Measurements from ENCODE around the gene CEP126. TPM values are rescaled to one million over a fixed set of nuclear protein-coding genes. Genes with fewer than 3 reads are reported as not detected.

Gene CEP126
- polyA plus RNA-seq, 2 donors, result 0.69 to 1.3 TPM

GRCh38 chr11:101889767-101890166 lies 25.0 kb upstream of the CEP126 start:
- Histone ChIP-seq H3K27me3 (ENCODE audit: control insufficient read depth in 1 of 2, insufficient read depth in 2 of 2, low read length in 2 of 2) (no peaks in the 10 kb centered on the region), H3K4me3 (ENCODE audit: low read depth in 1 of 2, low read length in 2 of 2) (no peak overlapping the region), H3K4me1 (ENCODE audit: control insufficient read depth in 2 of 2, insufficient read depth in 2 of 2, low read length in 1 of 2) (no peaks in the 10 kb centered on the region), H3K36me3 (ENCODE audit: control insufficient read depth in 2 of 2, insufficient read depth in 2 of 2, low read length in 1 of 2) (no peaks in the 10 kb centered on the region), H3K27ac (ENCODE audit: low read depth in 2 of 2, low read length in 1 of 2) (no peak overlapping the region), H3K9me3 (ENCODE audit: control insufficient read depth in 2 of 2, insufficient read depth in 1 of 2, low read depth in 1 of 2, low read length in 1 of 2) (no peaks in the 10 kb centered on the region)
- WGBS, 2 donors, result 81 to 87% methylated on average over 4 of the region's 4 CpGs

DNA sequence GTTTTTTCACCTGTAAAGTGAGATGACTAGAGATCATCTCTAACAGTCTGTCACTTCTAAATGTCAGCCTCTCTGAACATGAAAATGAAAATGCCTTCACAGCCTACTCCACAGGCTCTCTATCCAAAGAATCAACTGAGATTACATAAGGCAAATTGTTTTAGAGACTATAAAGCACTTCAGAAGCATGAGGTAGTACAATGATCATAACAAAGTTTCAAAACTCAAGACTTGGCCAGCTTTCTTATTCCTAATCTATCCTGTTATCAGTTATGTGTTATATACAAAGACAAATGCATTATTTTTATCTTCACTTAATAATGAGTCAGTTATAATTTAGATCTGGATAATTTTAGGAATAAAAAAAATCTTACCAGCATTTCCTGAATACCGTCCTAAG lies 20.3 kb upstream of the CEP126 start:
- Histone ChIP-seq H3K4me3 (ENCODE audit: low read depth in 1 of 2, low read length in 2 of 2) (no peak overlapping the region), H3K36me3 (ENCODE audit: control insufficient read depth in 2 of 2, insufficient read depth in 2 of 2, low read length in 1 of 2) (no peaks in the 10 kb centered on the region), H3K27me3 (ENCODE audit: control insufficient read depth in 1 of 2, insufficient read depth in 2 of 2, low read length in 2 of 2) (no peaks in the 10 kb centered on the region), H3K4me1 (ENCODE audit: control insufficient read depth in 2 of 2, insufficient read depth in 2 of 2, low read length in 1 of 2) (no peaks in the 10 kb centered on the region), H3K27ac (ENCODE audit: low read depth in 2 of 2, low read length in 1 of 2) (no peak overlapping the region), H3K9me3 (ENCODE audit: control insufficient read depth in 2 of 2, insufficient read depth in 1 of 2, low read depth in 1 of 2, low read length in 1 of 2) (no peaks in the 10 kb centered on the region)
- WGBS, 2 donors, result 59 to 66% methylated on average over 1 of the region's 1 CpG

GRCh38 chr11:101907815-101908214 lies 7.0 kb upstream of the CEP126 start:
- H3K9me3 ChIP-seq (ENCODE audit: control insufficient read depth in 2 of 2, insufficient read depth in 1 of 2, low read depth in 1 of 2, low read length in 1 of 2), result no peaks in the 10 kb centered on the region
- no peak overlapping the region for H3K27ac ChIP-seq (ENCODE audit: low read depth in 2 of 2, low read length in 1 of 2)
- 72 to 85% methylated on average over 1 of the region's 1 CpG for WGBS, 2 donors
- no peaks in the 10 kb centered on the region for H3K4me1 ChIP-seq (ENCODE audit: control insufficient read depth in 2 of 2, insufficient read depth in 2 of 2, low read length in 1 of 2)
- no peaks in the 10 kb centered on the region for H3K36me3 ChIP-seq (ENCODE audit: control insufficient read depth in 2 of 2, insufficient read depth in 2 of 2, low read length in 1 of 2)
- no peaks in the 10 kb centered on the region for H3K27me3 ChIP-seq (ENCODE audit: control insufficient read depth in 1 of 2, insufficient read depth in 2 of 2, low read length in 2 of 2)
- no peak overlapping the region for H3K4me3 ChIP-seq (ENCODE audit: low read depth in 1 of 2, low read length in 2 of 2)

GRCh38 chr11:101909087-101909486 lies 5.7 kb upstream of the CEP126 start:
- Histone ChIP-seq H3K36me3 (ENCODE audit: control insufficient read depth in 2 of 2, insufficient read depth in 2 of 2, low read length in 1 of 2) (no peaks in the 10 kb centered on the region), H3K4me1 (ENCODE audit: control insufficient read depth in 2 of 2, insufficient read depth in 2 of 2, low read length in 1 of 2) (no peaks in the 10 kb centered on the region), H3K27me3 (ENCODE audit: control insufficient read depth in 1 of 2, insufficient read depth in 2 of 2, low read length in 2 of 2) (no peaks in the 10 kb centered on the region), H3K27ac (ENCODE audit: low read depth in 2 of 2, low read length in 1 of 2) (no peak overlapping the region), H3K4me3 (ENCODE audit: low read depth in 1 of 2, low read length in 2 of 2) (no peak overlapping the region), H3K9me3 (ENCODE audit: control insufficient read depth in 2 of 2, insufficient read depth in 1 of 2, low read depth in 1 of 2, low read length in 1 of 2) (no peaks in the 10 kb centered on the region)
- WGBS, 2 donors, result 85 to 88% methylated on average over 2 of the region's 2 CpGs

DNA sequence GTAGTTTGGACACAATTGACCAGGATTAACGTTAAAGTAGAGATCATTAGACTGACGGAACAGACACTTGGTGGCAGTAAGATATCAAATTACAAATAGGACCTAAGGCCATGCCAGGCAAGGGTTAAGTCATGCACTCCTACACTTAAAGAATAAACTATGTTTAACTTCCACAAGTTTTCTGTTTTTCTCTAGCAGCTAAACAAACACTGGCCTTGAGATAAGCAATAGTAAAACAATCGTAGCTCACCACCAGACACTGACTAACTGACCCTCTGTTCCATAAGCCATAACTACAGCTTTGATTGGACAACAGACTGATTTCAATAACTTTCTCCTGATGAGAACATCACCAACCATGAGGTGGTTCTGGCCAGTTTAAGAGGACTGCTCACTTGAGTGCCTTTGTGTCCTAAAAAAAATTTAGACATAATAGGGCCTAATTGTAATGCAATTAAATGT lies 2.0 kb upstream of the CEP126 start:
- H3K27ac ChIP-seq (ENCODE audit: low read depth in 2 of 2, low read length in 1 of 2), result no peak overlapping the region
- no peaks in the 10 kb centered on the region for H3K36me3 ChIP-seq (ENCODE audit: control insufficient read depth in 2 of 2, insufficient read depth in 2 of 2, low read length in 1 of 2)
- H3K27me3 ChIP-seq (ENCODE audit: control insufficient read depth in 1 of 2, insufficient read depth in 2 of 2, low read length in 2 of 2), result no peaks in the 10 kb centered on the region
- H3K9me3 ChIP-seq (ENCODE audit: control insufficient read depth in 2 of 2, insufficient read depth in 1 of 2, low read depth in 1 of 2, low read length in 1 of 2), result no peaks in the 10 kb centered on the region
- no peak overlapping the region for H3K4me3 ChIP-seq (ENCODE audit: low read depth in 1 of 2, low read length in 2 of 2)
- WGBS, 2 donors, result 52 to 63% methylated on average over 3 of the region's 3 CpGs
- H3K4me1 ChIP-seq (ENCODE audit: control insufficient read depth in 2 of 2, insufficient read depth in 2 of 2, low read length in 1 of 2), result no peaks in the 10 kb centered on the region

GRCh38 chr11:101913656-101914055 lies 1.2 kb upstream of the CEP126 start:
- H3K36me3 ChIP-seq (ENCODE audit: control insufficient read depth in 2 of 2, insufficient read depth in 2 of 2, low read length in 1 of 2), result no peaks in the 10 kb centered on the region
- no peaks in the 10 kb centered on the region for H3K9me3 ChIP-seq (ENCODE audit: control insufficient read depth in 2 of 2, insufficient read depth in 1 of 2, low read depth in 1 of 2, low read length in 1 of 2)
- no peaks in the 10 kb centered on the region for H3K27me3 ChIP-seq (ENCODE audit: control insufficient read depth in 1 of 2, insufficient read depth in 2 of 2, low read length in 2 of 2)
- 78 to 82% methylated on average over 5 of the region's 5 CpGs for WGBS, 2 donors
- H3K4me3 ChIP-seq (ENCODE audit: low read depth in 1 of 2, low read length in 2 of 2), result no peak overlapping the region
- no peaks in the 10 kb centered on the region for H3K4me1 ChIP-seq (ENCODE audit: control insufficient read depth in 2 of 2, insufficient read depth in 2 of 2, low read length in 1 of 2)
- H3K27ac ChIP-seq (ENCODE audit: low read depth in 2 of 2, low read length in 1 of 2), result peak overlapping the region in 1 of 2 donors; percentile 41

- Histone ChIP-seq H3K36me3 (ENCODE audit: control insufficient read depth in 2 of 2, insufficient read depth in 2 of 2, low read length in 1 of 2) (no peaks in the 10 kb centered on the region), H3K4me1 (ENCODE audit: control insufficient read depth in 2 of 2, insufficient read depth in 2 of 2, low read length in 1 of 2) (no peaks in the 10 kb centered on the region), H3K9me3 (ENCODE audit: control insufficient read depth in 2 of 2, insufficient read depth in 1 of 2, low read depth in 1 of 2, low read length in 1 of 2) (no peaks in the 10 kb centered on the region), H3K27ac (ENCODE audit: low read depth in 2 of 2, low read length in 1 of 2) (peak overlapping the region; percentile 53 to 87), H3K4me3 (ENCODE audit: low read depth in 1 of 2, low read length in 2 of 2) (peak overlapping the region; percentile 68 to 85), H3K27me3 (ENCODE audit: control insufficient read depth in 1 of 2, insufficient read depth in 2 of 2, low read length in 2 of 2) (no peaks in the 10 kb centered on the region)
- WGBS, 2 donors, result 9 to 10% methylated on average over 6 of the region's 6 CpGs
These were observed 471 bp upstream of the CEP126 start for GRCh38 chr11:101914341-101914737.

- Histone ChIP-seq H3K27me3 (ENCODE audit: control insufficient read depth in 1 of 2, insufficient read depth in 2 of 2, low read length in 2 of 2) (no peaks in the 10 kb centered on the region), H3K9me3 (ENCODE audit: control insufficient read depth in 2 of 2, insufficient read depth in 1 of 2, low read depth in 1 of 2, low read length in 1 of 2) (no peaks in the 10 kb centered on the region), H3K27ac (ENCODE audit: low read depth in 2 of 2, low read length in 1 of 2) (peak overlapping the region in 1 of 2 donors; percentile 47), H3K4me1 (ENCODE audit: control insufficient read depth in 2 of 2, insufficient read depth in 2 of 2, low read length in 1 of 2) (no peaks in the 10 kb centered on the region), H3K36me3 (ENCODE audit: control insufficient read depth in 2 of 2, insufficient read depth in 2 of 2, low read length in 1 of 2) (no peaks in the 10 kb centered on the region), H3K4me3 (ENCODE audit: low read depth in 1 of 2, low read length in 2 of 2) (peak overlapping the region in 1 of 2 donors; percentile 8)
- WGBS, 2 donors, result 13 to 28% methylated on average over 4 of the region's 4 CpGs
These were observed 1.0 kb downstream of the CEP126 start for GRCh38 chr11:101915791-101916291.

- Histone ChIP-seq H3K27me3 (ENCODE audit: control insufficient read depth in 1 of 2, insufficient read depth in 2 of 2, low read length in 2 of 2) (no peaks in the 10 kb centered on the region), H3K4me1 (ENCODE audit: control insufficient read depth in 2 of 2, insufficient read depth in 2 of 2, low read length in 1 of 2) (no peaks in the 10 kb centered on the region), H3K9me3 (ENCODE audit: control insufficient read depth in 2 of 2, insufficient read depth in 1 of 2, low read depth in 1 of 2, low read length in 1 of 2) (no peaks in the 10 kb centered on the region), H3K4me3 (ENCODE audit: low read depth in 1 of 2, low read length in 2 of 2) (peak within 1 kb of the TSS; percentile 68 to 85), H3K36me3 (ENCODE audit: control insufficient read depth in 2 of 2, insufficient read depth in 2 of 2, low read length in 1 of 2) (no peaks in the 10 kb centered on the region), H3K27ac (ENCODE audit: low read depth in 2 of 2, low read length in 1 of 2) (peak within 1 kb of the TSS in 1 of 2 donors; percentile 87)
- whole genome bisulfite sequencing, 2 donors, result 64 to 73% methylated on average over 2 of the region's 2 CpGs
These were observed 1.6 kb downstream of the CEP126 start, which contains the start of gene ANGPTL5 for GRCh38 chr11:101916422-101916821. Gene ANGPTL5, minus strand, starts transcription at chr11:101916522. Its CDS starts 8,613 bp downstream, at chr11:101907909.

DNA sequence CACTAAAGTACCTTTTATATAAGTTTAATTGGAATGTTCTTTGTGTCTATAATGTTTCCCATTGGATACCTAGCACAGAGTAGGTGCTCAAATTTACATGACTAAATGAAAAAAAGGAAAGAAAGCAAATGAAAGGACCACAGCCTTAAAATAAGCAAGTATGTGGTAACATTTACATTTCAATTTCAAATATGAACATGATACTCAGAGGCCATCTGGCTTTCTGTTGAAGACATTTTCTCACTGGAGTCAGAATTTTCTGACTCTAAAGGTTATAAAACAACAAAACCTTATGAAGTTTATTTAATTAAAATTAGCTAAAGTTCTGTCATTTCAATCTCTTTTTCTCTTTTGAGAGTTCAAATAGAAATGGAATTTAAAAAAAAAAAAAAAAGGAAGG lies 2.4 kb downstream of the CEP126 start:
- H3K27ac ChIP-seq (ENCODE audit: low read depth in 2 of 2, low read length in 1 of 2), result no peak overlapping the region
- H3K27me3 ChIP-seq (ENCODE audit: control insufficient read depth in 1 of 2, insufficient read depth in 2 of 2, low read length in 2 of 2), result no peaks in the 10 kb centered on the region
- no peaks in the 10 kb centered on the region for H3K9me3 ChIP-seq (ENCODE audit: control insufficient read depth in 2 of 2, insufficient read depth in 1 of 2, low read depth in 1 of 2, low read length in 1 of 2)
- no peaks in the 10 kb centered on the region for H3K4me1 ChIP-seq (ENCODE audit: control insufficient read depth in 2 of 2, insufficient read depth in 2 of 2, low read length in 1 of 2)
- no peaks in the 10 kb centered on the region for H3K36me3 ChIP-seq (ENCODE audit: control insufficient read depth in 2 of 2, insufficient read depth in 2 of 2, low read length in 1 of 2)
- no peak overlapping the region for H3K4me3 ChIP-seq (ENCODE audit: low read depth in 1 of 2, low read length in 2 of 2)
